ENCODE measurements around the gene HLA-A. TPM values are rescaled to one million over a fixed set of nuclear protein-coding genes. Genes with fewer than 3 reads are reported as not detected.

Gene HLA-A
- total and polyA plus RNA-seq, 9 donors: 269 to 543 (median 366) TPM

GRCh38 chr6:29986179-29986781 lies 43.9 kb downstream of the HLA-A start:
- no peaks in the 10 kb centered on the region for H3K4me1 ChIP-seq (ENCODE audit: insufficient read depth)
- no peak for DNase-seq
- H3K4me3 ChIP-seq: no peak overlapping the region
- no peaks in the 10 kb centered on the region for H3K27me3 ChIP-seq
- intact Hi-C loops (cut with DNase I): no loop called here
- H3K9me3 ChIP-seq: no peaks in the 10 kb centered on the region
- no peaks in the 10 kb centered on the region for H3K36me3 ChIP-seq
- WGBS, 3 donors: 59 to 85% (median 60%) methylated on average over 4 of the region's 4 CpGs
- TF ChIP-seq, protein P1, sequence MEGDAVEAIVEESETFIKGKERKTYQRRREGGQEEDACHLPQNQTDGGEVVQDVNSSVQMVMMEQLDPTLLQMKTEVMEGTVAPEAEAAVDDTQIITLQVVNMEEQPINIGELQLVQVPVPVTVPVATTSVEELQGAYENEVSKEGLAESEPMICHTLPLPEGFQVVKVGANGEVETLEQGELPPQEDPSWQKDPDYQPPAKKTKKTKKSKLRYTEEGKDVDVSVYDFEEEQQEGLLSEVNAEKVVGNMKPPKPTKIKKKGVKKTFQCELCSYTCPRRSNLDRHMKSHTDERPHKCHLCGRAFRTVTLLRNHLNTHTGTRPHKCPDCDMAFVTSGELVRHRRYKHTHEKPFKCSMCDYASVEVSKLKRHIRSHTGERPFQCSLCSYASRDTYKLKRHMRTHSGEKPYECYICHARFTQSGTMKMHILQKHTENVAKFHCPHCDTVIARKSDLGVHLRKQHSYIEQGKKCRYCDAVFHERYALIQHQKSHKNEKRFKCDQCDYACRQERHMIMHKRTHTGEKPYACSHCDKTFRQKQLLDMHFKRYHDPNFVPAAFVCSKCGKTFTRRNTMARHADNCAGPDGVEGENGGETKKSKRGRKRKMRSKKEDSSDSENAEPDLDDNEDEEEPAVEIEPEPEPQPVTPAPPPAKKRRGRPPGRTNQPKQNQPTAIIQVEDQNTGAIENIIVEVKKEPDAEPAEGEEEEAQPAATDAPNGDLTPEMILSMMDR (IDR thresholded peaks at IDR 0.05): no peak
- TF ChIP-seq EP300 (IDR thresholded peaks at IDR 0.05) (no peak), POLR2A (IDR thresholded peaks at IDR 0.05) (no peak)
- no peak overlapping the region for H3K27ac ChIP-seq

DNA sequence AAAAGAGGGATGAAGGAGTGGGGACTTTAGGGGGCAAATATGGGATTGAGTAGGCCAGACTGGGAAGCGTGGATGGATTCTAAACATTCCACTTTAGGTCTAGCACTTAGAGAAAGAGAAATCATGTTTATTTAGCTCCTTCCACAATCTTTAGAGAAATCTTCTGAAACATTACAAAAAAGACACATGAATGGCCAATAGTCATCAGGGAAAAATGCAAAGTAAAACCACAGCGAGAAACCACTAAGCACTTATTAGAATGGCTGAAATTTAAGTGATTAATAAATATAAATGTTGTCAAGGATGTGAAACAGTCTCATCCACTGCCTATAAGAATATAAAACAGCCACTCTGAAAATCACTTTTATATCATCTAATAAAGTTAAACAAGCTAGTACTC lies 46.9 kb downstream of the HLA-A start:
- H3K4me1 ChIP-seq (ENCODE audit: insufficient read depth): no peaks in the 10 kb centered on the region
- no peaks in the 10 kb centered on the region for H3K27me3 ChIP-seq
- no peaks in the 10 kb centered on the region for H3K9me3 ChIP-seq
- H3K4me3 ChIP-seq: no peak overlapping the region
- H3K36me3 ChIP-seq: no peaks in the 10 kb centered on the region
- WGBS, 3 donors: 64 to 99% (median 82%) methylated on average over 2 of the region's 2 CpGs
- intact Hi-C loops (cut with DNase I): no loop called here
- DNase-seq: no peak
- H3K27ac ChIP-seq: no peak overlapping the region
- TF ChIP-seq, protein P1 (IDR thresholded peaks at IDR 0.05): no peak
- no peak for TF ChIP-seq EP300 (IDR thresholded peaks at IDR 0.05)
- no peak for TF ChIP-seq POLR2A (IDR thresholded peaks at IDR 0.05)

GRCh38 chr6:29990931-29991330 lies 48.6 kb downstream of the HLA-A start:
- no peaks in the 10 kb centered on the region for H3K4me1 ChIP-seq (ENCODE audit: insufficient read depth)
- H3K27ac ChIP-seq: no peak overlapping the region
- no peaks in the 10 kb centered on the region for H3K9me3 ChIP-seq
- H3K4me3 ChIP-seq: no peak overlapping the region
- H3K36me3 ChIP-seq: no peaks in the 10 kb centered on the region
- intact Hi-C loops (cut with DNase I): no loop called here
- DNase-seq: no peak
- no peaks in the 10 kb centered on the region for H3K27me3 ChIP-seq
- no peak for TF ChIP-seq EP300 (IDR thresholded peaks at IDR 0.05)
- no peak for TF ChIP-seq POLR2A (IDR thresholded peaks at IDR 0.05)

- no peaks in the 10 kb centered on the region for H3K9me3 ChIP-seq
- intact Hi-C loops (cut with DNase I): no loop called here
- TF ChIP-seq EP300 (IDR thresholded peaks at IDR 0.05): no peak
- TF ChIP-seq, protein P1 (IDR thresholded peaks at IDR 0.05): no peak
- TF ChIP-seq POLR2A (IDR thresholded peaks at IDR 0.05): no peak
- no peak overlapping the region for H3K4me3 ChIP-seq
- no peaks in the 10 kb centered on the region for H3K27me3 ChIP-seq
- WGBS, 3 donors: 70 to 79% (median 74%) methylated on average over 2 of the region's 2 CpGs
- H3K27ac ChIP-seq: no peak overlapping the region
- DNase-seq: no peak
- no peaks in the 10 kb centered on the region for H3K4me1 ChIP-seq (ENCODE audit: insufficient read depth)
- no peaks in the 10 kb centered on the region for H3K36me3 ChIP-seq
Observed at GRCh38 chr6:29992807-29993206, 50.5 kb downstream of the HLA-A start.

- DNase-seq: no peak
- H3K27me3 ChIP-seq: no peaks in the 10 kb centered on the region
- no peak overlapping the region for H3K4me3 ChIP-seq
- intact Hi-C loops (cut with DNase I): no loop called here
- H3K9me3 ChIP-seq: no peaks in the 10 kb centered on the region
- no peak overlapping the region for H3K27ac ChIP-seq
- no peak for TF ChIP-seq EP300 (IDR thresholded peaks at IDR 0.05)
- TF ChIP-seq, protein P1 (IDR thresholded peaks at IDR 0.05): no peak
- no peak for TF ChIP-seq POLR2A (IDR thresholded peaks at IDR 0.05)
- 74 to 86% (median 81%) methylated on average over 5 of the region's 5 CpGs for WGBS, 3 donors
- no peaks in the 10 kb centered on the region for H3K36me3 ChIP-seq
- no peaks in the 10 kb centered on the region for H3K4me1 ChIP-seq (ENCODE audit: insufficient read depth)
Observed at GRCh38 chr6:29994826-29995225, 52.5 kb downstream of the HLA-A start.
